Transverse colon (tissue), 4 donors: ENCODE data around the gene RHOT2.

Experiments used
- POLR2AphosphoS5 ChIP-seq, 3 donors: sonication (generic); formaldehyde crosslinking; IDR thresholded peaks; one replicate each; pipeline ENCODE4 v1.6.1; 2016; ENCODE audit warnings: antibody characterized with exemption in 3 of 3
- TF ChIP-seq, protein P1 (sequence below), 5 experiments: fragments of 200-600 bp in 3 of 5; fragments of 450-650 bp in 2 of 5; sonication (generic) in 3 of 5; IDR thresholded peaks; 1 replicate in 2 of 5; 2 replicates in 3 of 5; pipeline ENCODE4 v1.5.1; 2016 to 2017; ENCODE audit warnings: antibody characterized with exemption in 5 of 5, inconsistent platforms in 3 of 5, mild to moderate bottlenecking in 2 of 5, moderate library complexity in 1 of 5

- no peak for TF ChIP-seq POLR2AphosphoS5 (IDR thresholded peaks at IDR 0.05)
- TF ChIP-seq, protein P1, sequence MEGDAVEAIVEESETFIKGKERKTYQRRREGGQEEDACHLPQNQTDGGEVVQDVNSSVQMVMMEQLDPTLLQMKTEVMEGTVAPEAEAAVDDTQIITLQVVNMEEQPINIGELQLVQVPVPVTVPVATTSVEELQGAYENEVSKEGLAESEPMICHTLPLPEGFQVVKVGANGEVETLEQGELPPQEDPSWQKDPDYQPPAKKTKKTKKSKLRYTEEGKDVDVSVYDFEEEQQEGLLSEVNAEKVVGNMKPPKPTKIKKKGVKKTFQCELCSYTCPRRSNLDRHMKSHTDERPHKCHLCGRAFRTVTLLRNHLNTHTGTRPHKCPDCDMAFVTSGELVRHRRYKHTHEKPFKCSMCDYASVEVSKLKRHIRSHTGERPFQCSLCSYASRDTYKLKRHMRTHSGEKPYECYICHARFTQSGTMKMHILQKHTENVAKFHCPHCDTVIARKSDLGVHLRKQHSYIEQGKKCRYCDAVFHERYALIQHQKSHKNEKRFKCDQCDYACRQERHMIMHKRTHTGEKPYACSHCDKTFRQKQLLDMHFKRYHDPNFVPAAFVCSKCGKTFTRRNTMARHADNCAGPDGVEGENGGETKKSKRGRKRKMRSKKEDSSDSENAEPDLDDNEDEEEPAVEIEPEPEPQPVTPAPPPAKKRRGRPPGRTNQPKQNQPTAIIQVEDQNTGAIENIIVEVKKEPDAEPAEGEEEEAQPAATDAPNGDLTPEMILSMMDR (IDR thresholded peaks at IDR 0.05) = no peak
These were observed 29.1 kb upstream of the RHOT2 start for GRCh38 chr16:638836-639235.
